GM12874 (cell line): ENCODE results near the gene PTMA.

Experiments
- TF ChIP-seq, protein P1 (sequence below): IDR thresholded peaks from 2 replicates; pipeline ENCODE4 v1.5.1; 2011; ENCODE audit warnings: low read depth, mild to moderate bottlenecking, control low read depth, low read length, moderate library complexity; ENCODE audit not compliant: insufficient read depth

The PTMA gene

GRCh38 chr2:231680992-231681852 lies 27.1 kb upstream of the PTMA start:
- TF ChIP-seq, protein P1, sequence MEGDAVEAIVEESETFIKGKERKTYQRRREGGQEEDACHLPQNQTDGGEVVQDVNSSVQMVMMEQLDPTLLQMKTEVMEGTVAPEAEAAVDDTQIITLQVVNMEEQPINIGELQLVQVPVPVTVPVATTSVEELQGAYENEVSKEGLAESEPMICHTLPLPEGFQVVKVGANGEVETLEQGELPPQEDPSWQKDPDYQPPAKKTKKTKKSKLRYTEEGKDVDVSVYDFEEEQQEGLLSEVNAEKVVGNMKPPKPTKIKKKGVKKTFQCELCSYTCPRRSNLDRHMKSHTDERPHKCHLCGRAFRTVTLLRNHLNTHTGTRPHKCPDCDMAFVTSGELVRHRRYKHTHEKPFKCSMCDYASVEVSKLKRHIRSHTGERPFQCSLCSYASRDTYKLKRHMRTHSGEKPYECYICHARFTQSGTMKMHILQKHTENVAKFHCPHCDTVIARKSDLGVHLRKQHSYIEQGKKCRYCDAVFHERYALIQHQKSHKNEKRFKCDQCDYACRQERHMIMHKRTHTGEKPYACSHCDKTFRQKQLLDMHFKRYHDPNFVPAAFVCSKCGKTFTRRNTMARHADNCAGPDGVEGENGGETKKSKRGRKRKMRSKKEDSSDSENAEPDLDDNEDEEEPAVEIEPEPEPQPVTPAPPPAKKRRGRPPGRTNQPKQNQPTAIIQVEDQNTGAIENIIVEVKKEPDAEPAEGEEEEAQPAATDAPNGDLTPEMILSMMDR = no peak

DNA sequence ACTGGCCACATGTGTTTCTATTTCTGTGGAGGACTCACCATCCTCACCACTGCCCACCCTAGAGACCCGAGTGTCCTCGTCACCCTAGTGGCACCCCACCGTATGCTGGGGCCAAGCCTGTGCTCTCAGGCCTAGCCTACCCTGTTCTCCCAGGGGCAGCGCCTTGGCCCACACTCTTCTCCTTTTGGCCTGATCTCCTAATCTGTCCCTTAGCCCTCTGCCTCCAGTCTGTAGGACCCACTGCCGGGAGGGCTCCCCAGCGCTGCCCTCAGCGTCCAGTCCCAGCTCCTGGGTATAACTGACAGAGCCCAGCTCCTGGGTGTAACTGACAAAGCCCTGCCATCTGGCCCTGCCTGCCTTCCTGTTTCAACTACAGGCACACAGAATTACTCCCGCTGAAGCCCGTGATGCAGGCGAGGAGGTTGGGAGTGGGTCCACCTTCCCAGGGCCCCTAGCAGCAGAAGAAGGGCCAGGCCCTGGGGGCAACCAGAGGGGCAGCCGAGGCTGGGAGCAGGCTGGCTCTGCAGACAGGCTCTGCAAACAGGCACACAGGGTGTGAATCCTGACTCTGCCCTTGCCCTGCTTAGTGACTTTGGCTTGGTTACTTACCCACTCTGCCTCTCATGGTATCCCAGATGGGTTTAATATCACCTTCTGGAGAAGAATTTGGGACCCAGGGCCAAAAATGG lies 25.6 kb upstream of the PTMA start:
- TF ChIP-seq, protein P1 = no peak

GRCh38 chr2:231683292-231684235 lies 24.8 kb upstream of the PTMA start:
- TF ChIP-seq, protein P1 = no peak

GRCh38 chr2:231684314-231685223 lies 23.8 kb upstream of the PTMA start:
- TF ChIP-seq, protein P1 = no peak

DNA sequence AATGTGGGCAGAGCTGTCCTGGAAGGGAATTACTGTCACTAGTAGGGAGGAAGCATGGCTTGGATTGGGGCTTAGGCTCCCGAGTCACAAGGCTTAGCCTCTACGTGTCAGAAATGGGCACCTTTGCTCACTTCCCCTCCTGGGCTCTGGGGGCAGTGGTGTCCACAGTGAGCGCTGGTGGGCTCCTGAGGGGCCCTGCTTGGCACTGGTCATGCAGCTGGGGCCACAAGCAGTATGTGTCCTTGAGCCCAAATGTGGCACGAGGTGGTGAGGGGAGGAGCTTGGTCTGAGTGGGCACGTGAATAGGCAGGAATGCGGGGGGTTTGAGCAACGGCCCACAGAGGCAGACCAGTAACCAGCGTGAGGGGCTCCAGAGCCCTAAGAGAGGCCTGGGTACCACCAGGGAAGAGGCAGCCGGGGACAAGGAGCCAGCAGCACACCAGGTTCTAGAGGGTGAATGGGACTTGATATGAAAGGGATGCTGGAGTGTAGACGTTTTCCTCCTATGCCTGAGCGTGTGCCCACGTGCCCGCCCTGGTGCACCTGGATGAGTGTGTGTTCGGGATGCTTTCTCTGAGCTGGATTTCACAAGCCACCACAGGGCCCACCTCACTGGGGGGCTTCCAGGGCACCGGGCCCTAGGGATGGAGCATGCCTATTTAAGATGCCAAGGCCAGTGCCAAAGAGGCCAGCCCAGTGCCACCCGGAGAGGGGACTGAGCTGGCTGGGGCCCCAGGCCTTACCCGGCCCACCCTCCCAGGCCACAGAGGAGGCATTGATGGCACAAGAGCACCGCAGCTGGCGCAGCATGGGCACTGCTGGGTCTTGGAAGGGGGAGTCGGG lies 22.8 kb upstream of the PTMA start:
- TF ChIP-seq, protein P1 = peak; percentile 51
